Cardiac muscle cell (in vitro differentiated cells and primary cell): ENCODE data around the gene CYP26B1. TPM values are rescaled to one million over a fixed set of nuclear protein-coding genes. Genes with fewer than 3 reads are reported as not detected.
"Not testable (repeated sequence)": the region's sequence is repeated elsewhere in the genome, so short reads cannot be mapped to it uniquely, and the experiment has no call there.

Experiments
- DNase-seq, 2 donors: peaks; one replicate each; pipeline versions ENCODE4 v3.0.0 to v3.0.0-alpha.2; 2010 to 2017; ENCODE audit warnings: low read depth in 1 of 2, low spot score in 1 of 2
- H3K27ac ChIP-seq: fragments of 200-600 bp; sonication (generic); 2 replicates; pipeline ENCODE4 v1.5.1; 2016
- H3K27me3 ChIP-seq: fragments of 200-600 bp; sonication (generic); 2 replicates; pipeline ENCODE4 v1.6.0; 2016; ENCODE audit warnings: control low read depth
- H3K36me3 ChIP-seq: fragments of 200-600 bp; sonication (generic); 2 replicates; pipeline ENCODE4 v1.5.1; 2016; ENCODE audit warnings: control low read depth
- H3K4me1 ChIP-seq: fragments of 200-600 bp; sonication (generic); 2 replicates; pipeline ENCODE4 v1.8.1; 2017; ENCODE audit warnings: low read depth, mild to moderate bottlenecking, mixed run types
- H3K4me3 ChIP-seq: fragments of 200-600 bp; sonication (generic); 2 replicates; pipeline ENCODE4 v1.5.1; 2016; ENCODE audit warnings: mild to moderate bottlenecking
- H3K9me3 ChIP-seq: fragments of 200-600 bp; sonication (generic); 2 replicates; pipeline ENCODE4 v1.5.1; 2017; ENCODE audit warnings: low read depth, mild to moderate bottlenecking, control low read depth
- CTCF ChIP-seq: IDR thresholded peaks from 2 replicates; pipeline ENCODE4 v1.5.1; 2012; ENCODE audit warnings: low read depth, mild to moderate bottlenecking, low read length
- polyA plus RNA-seq: library from polyadenylated mRNA; unstranded; fragments of >200 nt; fragmentation: Nextera tagmentation; extraction: Ambion mirVana; gene quantifications from 2 replicates; pipeline ENCODE4 v1.2.1, GENCODE V29; 2016
- total RNA-seq: library from RNA; depleted of rRNA; stranded (reverse); fragments of >200 nt; gene quantifications from 2 replicates; pipeline ENCODE4 v1.2.3, GENCODE V29; 2016

CYP26B1 gene
- total and polyA plus RNA-seq, 2 experiments from 2014 or later: 1.2 to 3.1 TPM

- Histone ChIP-seq H3K4me1 (no peaks in the 10 kb centered on the region), H3K27me3 (no peaks in the 10 kb centered on the region), H3K9me3 (no peaks in the 10 kb centered on the region), H3K4me3 (no peak overlapping the region), H3K36me3 (no peaks in the 10 kb centered on the region), H3K27ac (no peak overlapping the region)
- no peak for TF ChIP-seq CTCF
- DNase-seq: no peak
Measured at GRCh38 chr2:72090781-72091482, 56.7 kb downstream of the CYP26B1 start.

GRCh38 chr2:72090271-72090720 is 57.4 kb downstream of the CYP26B1 start:
- H3K4me1 ChIP-seq: no peaks in the 10 kb centered on the region
- H3K27me3 ChIP-seq: no peaks in the 10 kb centered on the region
- no peaks in the 10 kb centered on the region for H3K36me3 ChIP-seq
- DNase-seq: no peak
- no peak overlapping the region for H3K4me3 ChIP-seq
- H3K9me3 ChIP-seq: no peaks in the 10 kb centered on the region
- no peak overlapping the region for H3K27ac ChIP-seq
- no peak for TF ChIP-seq CTCF

- Histone ChIP-seq H3K27me3 (no peaks in the 10 kb centered on the region), H3K36me3 (no peaks in the 10 kb centered on the region), H3K4me1 (no peaks in the 10 kb centered on the region), H3K9me3 (no peaks in the 10 kb centered on the region), H3K4me3 (no peak overlapping the region), H3K27ac (no peak overlapping the region)
- no peak for DNase-seq
- no peak for TF ChIP-seq CTCF
Measured at GRCh38 chr2:72089537-72089936, 58.1 kb downstream of the CYP26B1 start.

- Histone ChIP-seq H3K9me3 (no peaks in the 10 kb centered on the region), H3K4me3 (no peak overlapping the region), H3K4me1 (no peaks in the 10 kb centered on the region), H3K27ac (no peak overlapping the region), H3K27me3 (no peaks in the 10 kb centered on the region), H3K36me3 (no peaks in the 10 kb centered on the region)
- no peak for DNase-seq
- TF ChIP-seq CTCF: no peak
Measured at GRCh38 chr2:72089028-72089427, 58.6 kb downstream of the CYP26B1 start.

- H3K27me3 ChIP-seq, H3K4me1 ChIP-seq, H3K36me3 ChIP-seq, H3K27ac ChIP-seq, H3K9me3 ChIP-seq, DNase-seq, H3K4me3 ChIP-seq: not testable (repeated sequence)
Measured at GRCh38 chr2:72086871-72087633, 60.6 kb downstream of the CYP26B1 start.

GRCh38 chr2:72085513-72085912 is 62.1 kb downstream of the CYP26B1 start:
- H3K27me3 ChIP-seq: no peaks in the 10 kb centered on the region
- TF ChIP-seq CTCF: no peak
- H3K4me3 ChIP-seq: no peak overlapping the region
- no peaks in the 10 kb centered on the region for H3K9me3 ChIP-seq
- no peak overlapping the region for H3K27ac ChIP-seq
- no peaks in the 10 kb centered on the region for H3K36me3 ChIP-seq
- no peaks in the 10 kb centered on the region for H3K4me1 ChIP-seq
- DNase-seq: no peak
